ENCODE results near the gene PERCC1. TPM values are rescaled to one million over a fixed set of nuclear protein-coding genes. Genes with fewer than 3 reads are reported as not detected.

PERCC1 gene
- total RNA-seq, 1 experiment from 2014 or later, result not detected

DNA sequence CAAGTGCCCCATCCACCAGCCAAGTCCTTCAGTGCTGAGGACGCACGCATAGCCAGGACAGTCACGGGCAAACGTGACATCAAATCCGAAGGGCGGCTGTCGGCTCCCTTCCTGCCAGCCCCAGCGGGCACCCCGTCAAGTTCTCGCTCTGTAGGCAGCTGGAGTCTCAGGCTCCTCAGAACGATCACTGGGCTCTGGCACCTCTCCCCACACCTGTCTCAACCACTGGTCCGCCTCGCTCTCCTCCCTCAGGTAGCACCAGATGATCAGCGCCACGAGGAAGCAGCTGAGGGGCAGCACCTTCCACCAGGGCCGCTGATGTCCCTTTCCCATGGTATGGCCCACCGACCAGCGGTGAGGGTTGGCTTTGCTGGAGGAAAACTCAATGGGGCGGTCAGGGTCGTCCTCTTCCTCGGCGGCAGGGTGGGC lies 10.8 kb upstream of the PERCC1 start:
- intact Hi-C loops (cut with micrococcal nuclease; ENCODE audit: unreplicated experiment), result no loop called here
- ChIA-PET POLR2A (ENCODE audit: low non-redundant PET) (interaction anchor here (0.6 to 1.0 kb wide), 2 partner anchors 19 to 97 kb away, joined by 3 to 8 read pairs; no protein-coding TSS in a partner anchor), CTCF (interaction anchor here (1.2 kb wide), 1 partner anchor 21 kb away, joined by 3 read pairs; no protein-coding TSS in a partner anchor)
- no peak for TF ChIP-seq CTCF (conservative IDR thresholded peaks at IDR 0.05; ENCODE audit: low read depth, low read length)
- no peak for TF ChIP-seq EZH2 (IDR thresholded peaks at IDR 0.05; ENCODE audit: borderline replicate concordance, low read depth, low read length, poor library complexity, severe bottlenecking)
- Histone ChIP-seq H3K36me3 (ENCODE audit: insufficient read depth, low read length, poor library complexity, severe bottlenecking) (no peaks in the 10 kb centered on the region), H3K4me3 (ENCODE audit: low read depth, low read length, poor library complexity, severe bottlenecking) (peak overlapping the region; percentile 91), H3K9me3 (ENCODE audit: low read depth, low read length, poor library complexity, severe bottlenecking) (no peaks in the 10 kb centered on the region), H3K27me3 (replicated peaks; ENCODE audit: insufficient read depth, low read depth, low read length, poor library complexity) (no peaks in the 10 kb centered on the region), H3K4me1 (ENCODE audit: insufficient read depth, low read length, poor library complexity, severe bottlenecking) (peaks cover 7% of the 10 kb centered on the region), H3K27ac (ENCODE audit: low read depth, low read length, poor library complexity, severe bottlenecking) (peak overlapping the region; percentile 91)
- no peak for DNase-seq (ENCODE audit: low spot score)
- BruUV-seq (replicated peaks), result TSS peak; percentile 78

DNA sequence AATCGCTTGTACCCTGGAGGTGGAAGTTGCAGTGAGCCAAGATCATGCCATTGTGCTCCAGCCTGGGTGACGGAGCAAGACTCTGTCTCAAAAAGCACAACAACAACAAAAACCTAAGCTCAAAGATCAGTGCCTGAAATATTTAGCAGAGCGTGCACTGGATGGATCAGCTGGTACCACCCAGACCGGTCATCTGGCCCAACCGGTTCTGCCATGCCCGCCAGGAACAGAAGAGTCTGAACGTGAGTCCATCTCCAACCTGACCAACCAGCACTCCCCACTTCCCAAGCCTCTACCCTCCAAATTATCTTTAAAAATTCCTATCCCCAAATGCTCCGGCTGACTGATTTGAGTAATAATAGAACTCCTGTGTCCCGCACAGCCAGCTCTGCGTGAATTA lies 8.8 kb upstream of the PERCC1 start:
- Histone ChIP-seq H3K27me3 (replicated peaks; ENCODE audit: insufficient read depth, low read depth, low read length, poor library complexity) (no peaks in the 10 kb centered on the region), H3K4me3 (ENCODE audit: low read depth, low read length, poor library complexity, severe bottlenecking) (no peak overlapping the region), H3K9me3 (ENCODE audit: low read depth, low read length, poor library complexity, severe bottlenecking) (no peaks in the 10 kb centered on the region), H3K36me3 (ENCODE audit: insufficient read depth, low read length, poor library complexity, severe bottlenecking) (no peaks in the 10 kb centered on the region), H3K4me1 (ENCODE audit: insufficient read depth, low read length, poor library complexity, severe bottlenecking) (peaks cover 6% of the 10 kb centered on the region), H3K27ac (ENCODE audit: low read depth, low read length, poor library complexity, severe bottlenecking) (no peak overlapping the region)
- DNase-seq (ENCODE audit: low spot score), result no peak
- no peak for TF ChIP-seq CTCF (conservative IDR thresholded peaks at IDR 0.05; ENCODE audit: low read depth, low read length)
- no peak for TF ChIP-seq EZH2 (IDR thresholded peaks at IDR 0.05; ENCODE audit: borderline replicate concordance, low read depth, low read length, poor library complexity, severe bottlenecking)
- ChIA-PET POLR2A (ENCODE audit: low non-redundant PET) (no interaction called here), CTCF (no interaction called here)
- no TSS peak for BruUV-seq (replicated peaks)
- intact Hi-C loops (cut with micrococcal nuclease; ENCODE audit: unreplicated experiment), result no loop called here

GRCh38 chr16:1424028-1424427 lies 6.8 kb upstream of the PERCC1 start:
- no peak for TF ChIP-seq EZH2 (IDR thresholded peaks at IDR 0.05; ENCODE audit: borderline replicate concordance, low read depth, low read length, poor library complexity, severe bottlenecking)
- H3K4me1 ChIP-seq (ENCODE audit: insufficient read depth, low read length, poor library complexity, severe bottlenecking), result peaks cover 6% of the 10 kb centered on the region
- no peaks in the 10 kb centered on the region for H3K9me3 ChIP-seq (ENCODE audit: low read depth, low read length, poor library complexity, severe bottlenecking)
- H3K36me3 ChIP-seq (ENCODE audit: insufficient read depth, low read length, poor library complexity, severe bottlenecking), result no peaks in the 10 kb centered on the region
- no peak for DNase-seq (ENCODE audit: low spot score)
- ChIA-PET CTCF (no interaction called here), POLR2A (ENCODE audit: low non-redundant PET) (no interaction called here)
- no peaks in the 10 kb centered on the region for H3K27me3 ChIP-seq (replicated peaks; ENCODE audit: insufficient read depth, low read depth, low read length, poor library complexity)
- no peak overlapping the region for H3K4me3 ChIP-seq (ENCODE audit: low read depth, low read length, poor library complexity, severe bottlenecking)
- H3K27ac ChIP-seq (ENCODE audit: low read depth, low read length, poor library complexity, severe bottlenecking), result no peak overlapping the region
- intact Hi-C loops (cut with micrococcal nuclease; ENCODE audit: unreplicated experiment), result no loop called here
- no TSS peak for BruUV-seq (replicated peaks)

Data from A673 (cell line).